Measurements from ENCODE around the gene DNER. TPM values are rescaled to one million over a fixed set of nuclear protein-coding genes. Genes with fewer than 3 reads are reported as not detected.

Gene DNER
- total and polyA plus RNA-seq, 2 donors (not counting 1 experiment from before 2014, with no cell fraction given) = not detected

DNA sequence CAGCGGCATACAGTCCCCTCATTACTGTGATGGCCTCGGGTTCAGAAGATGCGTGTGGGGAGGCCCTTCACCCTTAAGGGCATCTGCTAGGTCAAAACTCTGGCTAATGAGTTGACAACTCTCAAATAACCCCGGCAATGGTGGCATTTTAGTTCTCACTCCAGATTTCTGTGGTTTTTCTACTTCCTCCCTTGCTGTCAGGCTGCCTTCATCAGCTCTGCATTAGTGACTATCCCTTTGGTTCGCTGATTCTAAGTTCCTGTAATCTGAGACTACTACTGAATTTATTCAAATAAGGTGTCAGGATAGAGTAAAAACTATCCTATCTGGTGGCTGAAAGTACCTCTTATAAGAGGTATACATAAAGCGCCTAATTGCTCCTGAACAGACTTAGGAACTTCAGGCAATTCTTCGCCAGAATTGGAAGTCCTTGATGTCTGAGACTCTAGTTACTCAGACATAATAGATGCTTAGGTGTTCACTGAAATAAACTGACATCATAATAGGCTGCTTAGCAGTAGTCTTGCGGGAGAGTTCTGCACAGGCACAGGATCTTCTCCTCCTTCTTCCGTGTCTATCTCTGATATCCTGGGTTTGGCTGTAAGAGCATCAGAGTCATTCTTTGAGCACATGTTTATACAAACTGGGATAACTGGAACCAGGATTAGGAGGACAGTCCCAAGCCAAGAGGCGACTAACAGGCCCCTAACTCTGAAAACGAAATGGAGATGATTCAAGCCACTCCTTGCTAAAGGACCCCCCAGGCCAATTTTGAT is 194.5 kb downstream of the DNER start:
- Histone ChIP-seq H3K4me1 (ENCODE audit: control insufficient read depth in 2 of 2, insufficient read depth in 2 of 2, low read length in 2 of 2) (no peaks in the 10 kb centered on the region), H3K9ac (ENCODE audit: low read length) (no peak overlapping the region), H3K27me3 (replicated peaks in 1 of 4; ENCODE audit: control extremely low read depth in 1 of 4, control insufficient read depth in 3 of 4, insufficient read depth in 4 of 4, low read length in 3 of 4) (no peaks in the 10 kb centered on the region), H3K27ac (ENCODE audit: low read length in 2 of 2) (no peak overlapping the region), H3K4me2 (replicated peaks; ENCODE audit: low read depth, low read length, poor library complexity, severe bottlenecking) (no peak overlapping the region), H3K4me3 (ENCODE audit: control extremely low read depth in 1 of 5, extremely low read depth in 1 of 5, insufficient read depth in 1 of 5, low read depth in 2 of 5, low read length in 4 of 5) (no peak overlapping the region), H3K79me2 (ENCODE audit: control insufficient read depth, insufficient read depth, low read length) (no peaks in the 10 kb centered on the region), H2AFZ (ENCODE audit: insufficient read depth, low read depth, low read length, poor library complexity, severe bottlenecking) (no peak overlapping the region), H4K20me1 (ENCODE audit: control insufficient read depth, insufficient read depth, low read length, poor library complexity, severe bottlenecking) (no peaks in the 10 kb centered on the region), H3K9me3 (ENCODE audit: control extremely low read depth in 1 of 3, control insufficient read depth in 2 of 3, insufficient read depth in 1 of 3, low read length in 2 of 3) (no peaks in the 10 kb centered on the region), H3K36me3 (replicated peaks in 1 of 2; ENCODE audit: control extremely low read depth in 1 of 2, control insufficient read depth in 1 of 2, extremely low read depth in 1 of 2, insufficient read depth in 2 of 2, low read length in 1 of 2) (no peaks in the 10 kb centered on the region)
- H3K27me3 Mint-ChIP-seq = peaks cover 6% of the 10 kb centered on the region
- H3K27ac Mint-ChIP-seq = no peak overlapping the region
- TF ChIP-seq, protein P1, sequence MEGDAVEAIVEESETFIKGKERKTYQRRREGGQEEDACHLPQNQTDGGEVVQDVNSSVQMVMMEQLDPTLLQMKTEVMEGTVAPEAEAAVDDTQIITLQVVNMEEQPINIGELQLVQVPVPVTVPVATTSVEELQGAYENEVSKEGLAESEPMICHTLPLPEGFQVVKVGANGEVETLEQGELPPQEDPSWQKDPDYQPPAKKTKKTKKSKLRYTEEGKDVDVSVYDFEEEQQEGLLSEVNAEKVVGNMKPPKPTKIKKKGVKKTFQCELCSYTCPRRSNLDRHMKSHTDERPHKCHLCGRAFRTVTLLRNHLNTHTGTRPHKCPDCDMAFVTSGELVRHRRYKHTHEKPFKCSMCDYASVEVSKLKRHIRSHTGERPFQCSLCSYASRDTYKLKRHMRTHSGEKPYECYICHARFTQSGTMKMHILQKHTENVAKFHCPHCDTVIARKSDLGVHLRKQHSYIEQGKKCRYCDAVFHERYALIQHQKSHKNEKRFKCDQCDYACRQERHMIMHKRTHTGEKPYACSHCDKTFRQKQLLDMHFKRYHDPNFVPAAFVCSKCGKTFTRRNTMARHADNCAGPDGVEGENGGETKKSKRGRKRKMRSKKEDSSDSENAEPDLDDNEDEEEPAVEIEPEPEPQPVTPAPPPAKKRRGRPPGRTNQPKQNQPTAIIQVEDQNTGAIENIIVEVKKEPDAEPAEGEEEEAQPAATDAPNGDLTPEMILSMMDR (IDR thresholded peaks at IDR 0.05) = no peak
- TF ChIP-seq EZH2 (IDR thresholded peaks at IDR 0.05; ENCODE audit: borderline replicate concordance, insufficient read depth, low read depth, low read length, poor library complexity, severe bottlenecking) = no peak
- H3K4me3 Mint-ChIP-seq = no peak overlapping the region
- POLR2A ChIA-PET = no interaction called here
- H3K9me3 Mint-ChIP-seq (ENCODE audit: insufficient read depth) = no peaks in the 10 kb centered on the region
- no peak for ATAC-seq (ENCODE audit: low read depth)
- DNase-seq = no peak
- WGBS (ENCODE audit: insufficient coverage) = 65% methylated on average over 9 of the region's 11 CpGs
- H3K4me1 Mint-ChIP-seq = peaks cover 4% of the 10 kb centered on the region
- intact Hi-C loops (cut with micrococcal nuclease) = no loop called here
- CTCF ChIA-PET = no interaction called here

DNA sequence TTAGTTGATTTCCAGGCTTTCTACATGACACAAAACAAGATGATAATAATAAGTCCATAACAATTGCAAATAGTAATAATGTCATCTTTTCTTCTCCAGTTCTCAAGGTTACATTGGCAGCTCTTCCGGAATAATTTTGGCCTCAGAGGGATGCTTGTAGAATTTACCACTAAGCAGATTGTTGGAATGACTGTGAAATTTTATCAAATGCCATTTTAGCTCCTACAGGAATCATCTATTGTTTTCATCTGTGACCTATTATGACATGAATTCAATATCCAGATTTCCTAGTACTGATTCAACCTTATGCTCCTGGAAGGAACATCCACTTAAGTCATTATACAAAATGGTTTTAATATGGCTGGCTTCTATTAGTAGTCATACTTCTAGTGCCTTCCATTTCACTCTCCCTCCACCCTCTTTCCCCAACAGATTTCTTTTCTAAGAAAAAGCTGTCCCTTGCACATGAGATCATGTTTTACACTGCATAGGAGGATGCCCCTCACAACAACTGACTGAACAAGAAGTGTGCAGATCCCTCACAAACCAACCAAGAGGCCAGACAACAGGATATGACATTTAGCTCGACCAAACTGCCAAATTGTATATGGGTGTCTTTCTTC is 200.0 kb downstream of the DNER start:
- H2AFZ ChIP-seq (ENCODE audit: insufficient read depth, low read depth, low read length, poor library complexity, severe bottlenecking) = no peak overlapping the region
- no peaks in the 10 kb centered on the region for H4K20me1 ChIP-seq (ENCODE audit: control insufficient read depth, insufficient read depth, low read length, poor library complexity, severe bottlenecking)
- no peak overlapping the region for H3K27ac ChIP-seq (ENCODE audit: low read length in 2 of 2)
- H3K36me3 ChIP-seq (replicated peaks in 1 of 2; ENCODE audit: control extremely low read depth in 1 of 2, control insufficient read depth in 1 of 2, extremely low read depth in 1 of 2, insufficient read depth in 2 of 2, low read length in 1 of 2) = no peaks in the 10 kb centered on the region
- no peak for DNase-seq
- WGBS (ENCODE audit: insufficient coverage) = no CpG with 5 or more reads among the region's 2 CpGs
- intact Hi-C loops (cut with micrococcal nuclease) = no loop called here
- no peaks in the 10 kb centered on the region for H3K79me2 ChIP-seq (ENCODE audit: control insufficient read depth, insufficient read depth, low read length)
- H3K4me1 Mint-ChIP-seq = peaks cover under 1% of the 10 kb centered on the region
- no peaks in the 10 kb centered on the region for H3K4me1 ChIP-seq (ENCODE audit: control insufficient read depth in 2 of 2, insufficient read depth in 2 of 2, low read length in 2 of 2)
- no peak for ATAC-seq (ENCODE audit: low read depth)
- TF ChIP-seq, protein P1 (IDR thresholded peaks at IDR 0.05) = no peak
- TF ChIP-seq EZH2 (IDR thresholded peaks at IDR 0.05; ENCODE audit: borderline replicate concordance, insufficient read depth, low read depth, low read length, poor library complexity, severe bottlenecking) = no peak
- no peaks in the 10 kb centered on the region for H3K9me3 Mint-ChIP-seq (ENCODE audit: insufficient read depth)
- no peak overlapping the region for H3K27ac Mint-ChIP-seq
- no peak overlapping the region for H3K9ac ChIP-seq (ENCODE audit: low read length)
- ChIA-PET POLR2A (no interaction called here), CTCF (no interaction called here)
- no peaks in the 10 kb centered on the region for H3K27me3 ChIP-seq (replicated peaks in 1 of 4; ENCODE audit: control extremely low read depth in 1 of 4, control insufficient read depth in 3 of 4, insufficient read depth in 4 of 4, low read length in 3 of 4)
- H3K4me3 Mint-ChIP-seq = no peak overlapping the region
- no peaks in the 10 kb centered on the region for H3K27me3 Mint-ChIP-seq
- H3K9me3 ChIP-seq (ENCODE audit: control extremely low read depth in 1 of 3, control insufficient read depth in 2 of 3, insufficient read depth in 1 of 3, low read length in 2 of 3) = no peaks in the 10 kb centered on the region
- no peak overlapping the region for H3K4me2 ChIP-seq (replicated peaks; ENCODE audit: low read depth, low read length, poor library complexity, severe bottlenecking)
- no peak overlapping the region for H3K4me3 ChIP-seq (ENCODE audit: control extremely low read depth in 1 of 5, extremely low read depth in 1 of 5, insufficient read depth in 1 of 5, low read depth in 2 of 5, low read length in 4 of 5)
